MCF 10A (cell line): ENCODE results near the gene ALDH4A1. TPM values are rescaled to one million over a fixed set of nuclear protein-coding genes. Genes with fewer than 3 reads are reported as not detected.

Experiments used
- BruUV-seq: library from RNA; stranded (reverse); fragments of 400-500 nt; replicated peaks from 2 replicates; lab custom pipeline; 2021; lab: Mats Ljungman, UMichigan
- CTCF ChIA-PET: fragments of 300-600 bp; sonication (Branson Sonifier 250); formaldehyde crosslinking; extraction: SDS; loops from one replicate; lab custom pipeline; 2021; ENCODE audit warnings: antibody characterized with exemption, inconsistent platforms; lab: Yijun Ruan, JAX
- POLR2A ChIA-PET: fragments of 300-600, 350-650 bp; sonication (Branson Sonifier 250); formaldehyde crosslinking; extraction: SDS; loops from one replicate; lab custom pipeline; 2020; ENCODE audit warnings: antibody characterized with exemption, inconsistent platforms; lab: Yijun Ruan, JAX
- DNase-seq: peaks from one replicate; pipeline ENCODE4 v3.0.0-alpha.2; 2018; ENCODE audit not compliant: unreplicated experiment
- H3K27ac Mint-ChIP-seq: one replicate; pipeline ENCODE4 v1.8.0; 2022; ENCODE audit warnings: mild to moderate bottlenecking, low read depth, mixed read lengths; ENCODE audit not compliant: unreplicated experiment
- H3K27me3 Mint-ChIP-seq: one replicate; pipeline ENCODE4 v1.8.0; 2022; ENCODE audit warnings: mixed read lengths; ENCODE audit not compliant: insufficient read depth, unreplicated experiment
- H3K36me3 Mint-ChIP-seq: one replicate; pipeline ENCODE4 v1.8.0; 2022; ENCODE audit warnings: mild to moderate bottlenecking, moderate library complexity, mixed read lengths; ENCODE audit not compliant: insufficient read depth, unreplicated experiment
- H3K4me1 Mint-ChIP-seq: one replicate; pipeline ENCODE4 v1.8.0; 2022; ENCODE audit warnings: mixed read lengths; ENCODE audit not compliant: insufficient read depth, unreplicated experiment
- H3K4me3 Mint-ChIP-seq: one replicate; pipeline ENCODE4 v1.8.0; 2022; ENCODE audit warnings: mild to moderate bottlenecking, moderate library complexity, mixed read lengths; ENCODE audit not compliant: unreplicated experiment
- H3K9me3 Mint-ChIP-seq: one replicate; pipeline ENCODE4 v1.8.0; 2022; ENCODE audit warnings: mixed read lengths; ENCODE audit not compliant: unreplicated experiment
- intact Hi-C: fragments of 100-400 bp; cut with micrococcal nuclease; formaldehyde crosslinking; loops from 2 replicates; pipeline ENCODE4 v1.14.1; 2022
- total RNA-seq: library from RNA; stranded (reverse); gene quantifications from 2 replicates; pipeline ENCODE4 v1.2.3, GENCODE V29; 2022
- TF ChIP-seq, protein P1 (sequence below): fragments of 200-600 bp; IDR thresholded peaks from one replicate; pipeline ENCODE4 v1.8.0; 2022; ENCODE audit warnings: antibody characterized with exemption, mild to moderate bottlenecking; ENCODE audit not compliant: unreplicated experiment

Gene ALDH4A1
- total RNA-seq, 1 experiment from 2014 or later: 6.3 TPM

DNA sequence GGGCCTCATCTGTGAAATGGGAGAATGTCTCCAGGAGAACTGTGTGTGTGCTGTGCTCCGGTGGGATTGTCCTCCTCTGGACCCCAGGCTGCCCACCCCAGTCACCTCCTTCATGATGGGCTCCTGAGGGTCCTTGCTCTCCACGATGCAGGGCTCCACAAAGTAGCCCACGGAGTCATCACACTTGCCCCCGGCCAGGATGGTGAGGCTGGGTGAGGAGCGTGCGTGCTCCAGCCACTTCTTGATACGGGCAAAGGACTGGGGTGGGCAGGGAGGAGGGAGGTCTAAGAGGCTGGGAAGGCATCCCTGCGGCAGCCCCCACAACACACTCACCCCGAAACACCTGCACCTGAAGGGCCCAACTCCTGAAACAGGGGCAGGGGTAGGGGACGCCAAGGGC is 26.1 kb downstream of the ALDH4A1 start:
- ChIA-PET POLR2A (interaction anchor here (0.7 kb wide), 1 partner anchor 123 kb away, joined by 3 read pairs; no protein-coding TSS in a partner anchor), CTCF (interaction anchor here (0.6 to 4.1 kb wide), 9 partner anchors 9 to 386 kb away, joined by 3 to 40 read pairs (median 4); no protein-coding TSS in a partner anchor)
- TF ChIP-seq, protein P1, sequence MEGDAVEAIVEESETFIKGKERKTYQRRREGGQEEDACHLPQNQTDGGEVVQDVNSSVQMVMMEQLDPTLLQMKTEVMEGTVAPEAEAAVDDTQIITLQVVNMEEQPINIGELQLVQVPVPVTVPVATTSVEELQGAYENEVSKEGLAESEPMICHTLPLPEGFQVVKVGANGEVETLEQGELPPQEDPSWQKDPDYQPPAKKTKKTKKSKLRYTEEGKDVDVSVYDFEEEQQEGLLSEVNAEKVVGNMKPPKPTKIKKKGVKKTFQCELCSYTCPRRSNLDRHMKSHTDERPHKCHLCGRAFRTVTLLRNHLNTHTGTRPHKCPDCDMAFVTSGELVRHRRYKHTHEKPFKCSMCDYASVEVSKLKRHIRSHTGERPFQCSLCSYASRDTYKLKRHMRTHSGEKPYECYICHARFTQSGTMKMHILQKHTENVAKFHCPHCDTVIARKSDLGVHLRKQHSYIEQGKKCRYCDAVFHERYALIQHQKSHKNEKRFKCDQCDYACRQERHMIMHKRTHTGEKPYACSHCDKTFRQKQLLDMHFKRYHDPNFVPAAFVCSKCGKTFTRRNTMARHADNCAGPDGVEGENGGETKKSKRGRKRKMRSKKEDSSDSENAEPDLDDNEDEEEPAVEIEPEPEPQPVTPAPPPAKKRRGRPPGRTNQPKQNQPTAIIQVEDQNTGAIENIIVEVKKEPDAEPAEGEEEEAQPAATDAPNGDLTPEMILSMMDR: no peak
- H3K4me3 Mint-ChIP-seq: no peak overlapping the region
- no peaks in the 10 kb centered on the region for H3K4me1 Mint-ChIP-seq
- H3K36me3 Mint-ChIP-seq: no peaks in the 10 kb centered on the region
- no peaks in the 10 kb centered on the region for H3K27me3 Mint-ChIP-seq
- intact Hi-C loops: no loop called here
- no TSS peak for BruUV-seq
- no peak for DNase-seq
- no peaks in the 10 kb centered on the region for H3K9me3 Mint-ChIP-seq
- H3K27ac Mint-ChIP-seq: no peak overlapping the region

DNA sequence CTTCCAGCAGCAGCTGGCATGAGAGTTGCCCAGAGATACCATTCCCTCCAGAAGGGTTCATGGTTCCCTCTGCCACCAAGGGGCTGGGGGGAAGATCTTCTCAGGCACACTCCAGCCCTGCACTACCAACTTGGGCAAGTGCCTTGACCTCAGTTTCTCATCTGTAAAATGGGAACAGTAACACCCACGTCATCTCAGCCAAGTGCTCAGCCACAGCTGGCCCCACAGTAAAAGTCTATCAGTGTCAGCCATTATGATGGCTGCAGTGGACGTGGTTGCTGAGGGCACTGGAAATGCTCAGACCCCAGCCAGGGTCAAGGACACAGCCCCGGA is 26.6 kb downstream of the ALDH4A1 start:
- TF ChIP-seq, protein P1: no peak
- Mint-ChIP-seq H3K9me3 (no peaks in the 10 kb centered on the region), H3K4me1 (no peaks in the 10 kb centered on the region), H3K36me3 (no peaks in the 10 kb centered on the region), H3K27ac (no peak overlapping the region), H3K27me3 (no peaks in the 10 kb centered on the region), H3K4me3 (no peak overlapping the region)
- ChIA-PET POLR2A (interaction anchor here (0.7 kb wide), 1 partner anchor 123 kb away, joined by 3 read pairs; no protein-coding TSS in a partner anchor), CTCF (interaction anchor here (0.6 to 4.1 kb wide), 12 partner anchors 10 to 294 kb away, joined by 3 to 40 read pairs (median 3); no protein-coding TSS in a partner anchor)
- intact Hi-C loops: loop anchor here (1.0 kb wide), 1 partner anchor 278 kb away; no protein-coding TSS in a partner anchor
- no peak for DNase-seq
- no TSS peak for BruUV-seq

DNA sequence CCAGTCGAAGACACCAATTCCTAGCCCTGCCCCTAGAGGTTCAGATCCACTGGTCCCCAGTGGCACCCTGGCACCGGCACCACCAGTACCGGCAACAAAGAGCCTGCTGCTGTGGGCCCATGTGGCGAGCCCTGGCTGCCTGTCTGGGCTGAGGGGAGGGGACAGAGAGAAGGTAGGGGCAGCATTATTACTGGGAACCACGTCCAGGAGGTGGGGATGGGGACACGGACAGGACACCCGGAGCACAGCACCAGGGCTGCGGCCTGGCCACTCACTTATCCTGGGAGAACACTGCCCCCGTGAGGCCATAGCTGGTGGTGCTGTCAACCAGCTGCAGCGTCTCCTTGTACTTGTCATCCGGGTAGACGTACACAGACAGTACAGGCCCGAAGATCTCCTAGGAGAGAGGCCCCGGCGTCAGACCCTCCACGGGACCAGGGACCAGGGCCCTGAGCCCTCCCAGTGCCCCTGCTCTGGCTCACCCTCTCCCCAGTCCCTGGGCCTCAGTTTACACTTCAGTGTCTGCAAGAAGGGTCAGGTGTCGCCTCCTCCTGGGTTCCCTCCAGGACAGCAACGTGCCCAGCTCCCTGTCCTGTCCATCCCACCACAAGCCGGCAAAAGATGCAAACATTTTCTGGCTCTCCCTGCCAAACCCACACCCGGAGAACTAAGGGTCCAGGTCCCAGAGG is 27.1 kb downstream of the ALDH4A1 start:
- Mint-ChIP-seq H3K9me3 (no peaks in the 10 kb centered on the region), H3K4me1 (no peaks in the 10 kb centered on the region), H3K27me3 (no peaks in the 10 kb centered on the region), H3K27ac (no peak overlapping the region), H3K36me3 (no peaks in the 10 kb centered on the region), H3K4me3 (no peak overlapping the region)
- POLR2A ChIA-PET: interaction anchor here (0.6 to 0.7 kb wide), 2 partner anchors 124 to 767 kb away, joined by 3 read pairs; no protein-coding TSS in a partner anchor
- intact Hi-C loops: loop anchor here (1.0 kb wide), 1 partner anchor 278 kb away; no protein-coding TSS in a partner anchor
- TF ChIP-seq, protein P1: peak; percentile 81
- DNase-seq: peak; percentile 76
- CTCF ChIA-PET: interaction anchor here (0.6 to 4.1 kb wide), 16 partner anchors 10 to 298 kb away, joined by 3 to 40 read pairs (median 3); no protein-coding TSS in a partner anchor
- BruUV-seq: no TSS peak

GRCh38 chr1:18874600-18874999 is 27.8 kb downstream of the ALDH4A1 start:
- Mint-ChIP-seq H3K4me1 (no peaks in the 10 kb centered on the region), H3K27me3 (no peaks in the 10 kb centered on the region), H3K9me3 (no peaks in the 10 kb centered on the region), H3K27ac (no peak overlapping the region), H3K4me3 (no peak overlapping the region), H3K36me3 (no peaks in the 10 kb centered on the region)
- POLR2A ChIA-PET: no interaction called here
- no peak for DNase-seq
- TF ChIP-seq, protein P1: no peak
- intact Hi-C loops: loop anchor here (5.0 kb wide), 1 partner anchor 192 kb away; no protein-coding TSS in a partner anchor
- CTCF ChIA-PET: interaction anchor here (0.8 to 4.1 kb wide), 15 partner anchors 9 to 312 kb away, joined by 3 to 40 read pairs (median 4); no protein-coding TSS in a partner anchor
- BruUV-seq: no TSS peak
